HG03469 (cell line): ENCODE results near the gene PDGFB.

Source experiments
- ATAC-seq: cut with Tn5 transposase; IDR thresholded peaks from one replicate; pipeline ENCODE4 v1.9.1; 2021; ENCODE audit warnings: mild to moderate bottlenecking, moderate library complexity, moderate number of reproducible peaks; ENCODE audit not compliant: unreplicated experiment

Gene PDGFB

GRCh38 chr22:39255449-39256185, 10.8 kb upstream of the PDGFB start:
- ATAC-seq: no peak

- no peak for ATAC-seq
Observed at GRCh38 chr22:39254789-39255298, 10.1 kb upstream of the PDGFB start.

- ATAC-seq: no peak
Observed at GRCh38 chr22:39254122-39254521, 9.3 kb upstream of the PDGFB start.

- no peak for ATAC-seq
Observed at GRCh38 chr22:39253435-39254070, 8.8 kb upstream of the PDGFB start.

- ATAC-seq: no peak
Observed at GRCh38 chr22:39252461-39253434, 8.0 kb upstream of the PDGFB start.

GRCh38 chr22:39251762-39252460, 7.1 kb upstream of the PDGFB start:
- ATAC-seq: no peak

- no peak for ATAC-seq
Observed at GRCh38 chr22:39250838-39251237, 6.1 kb upstream of the PDGFB start.

- no peak for ATAC-seq
Observed at GRCh38 chr22:39250131-39250530, 5.3 kb upstream of the PDGFB start.

- ATAC-seq: no peak
Observed at GRCh38 chr22:39249086-39249704, 4.4 kb upstream of the PDGFB start.

GRCh38 chr22:39248254-39248653, 3.5 kb upstream of the PDGFB start:
- ATAC-seq: no peak

- ATAC-seq: no peak
Observed at GRCh38 chr22:39247361-39247760, 2.6 kb upstream of the PDGFB start.

- ATAC-seq: no peak
Observed at GRCh38 chr22:39246690-39247332, 2.0 kb upstream of the PDGFB start.

GRCh38 chr22:39246217-39246616, 1.4 kb upstream of the PDGFB start:
- ATAC-seq: no peak

GRCh38 chr22:39245130-39246039, 603 bp upstream of the PDGFB start:
- ATAC-seq: no peak

GRCh38 chr22:39244136-39244495, 666 bp downstream of the PDGFB start:
- ATAC-seq: no peak

GRCh38 chr22:39243439-39244135, 1.2 kb downstream of the PDGFB start:
- ATAC-seq: no peak

GRCh38 chr22:39242595-39243438, 2.0 kb downstream of the PDGFB start:
- ATAC-seq: no peak
